Neuron (in vitro differentiated cells): ENCODE results near the gene MYL10.

Source experiments
- H2AFZ ChIP-seq: one replicate; pipeline ENCODE4 v1.6.1; 2013; ENCODE audit warnings: low read depth, mild to moderate bottlenecking, inconsistent platforms, low read length, moderate library complexity
- H3K27me3 ChIP-seq: one replicate; pipeline ENCODE4 v1.6.1; 2013; ENCODE audit warnings: low read length; ENCODE audit not compliant: insufficient read depth
- H3K36me3 ChIP-seq: one replicate; pipeline ENCODE4 v1.6.1; 2013; ENCODE audit warnings: low read length; ENCODE audit not compliant: insufficient read depth
- H3K4me1 ChIP-seq: one replicate; pipeline ENCODE4 v1.6.1; 2013; ENCODE audit warnings: low read length; ENCODE audit not compliant: insufficient read depth
- H3K4me3 ChIP-seq: 2 replicates; pipeline ENCODE4 v1.5.1; 2013; ENCODE audit warnings: mild to moderate bottlenecking, low read length, moderate library complexity
- H3K9me3 ChIP-seq: one replicate; pipeline ENCODE4 v1.6.1; 2013; ENCODE audit warnings: low read length

The MYL10 gene

GRCh38 chr7:101624246-101625001 lies 4.7 kb downstream of the MYL10 start:
- Histone ChIP-seq H3K9me3 (no peaks in the 10 kb centered on the region), H3K4me3 (no peak overlapping the region), H2AFZ (no peak overlapping the region), H3K36me3 (no peaks in the 10 kb centered on the region), H3K4me1 (peaks cover 6% of the 10 kb centered on the region), H3K27me3 (peaks cover 9% of the 10 kb centered on the region)

GRCh38 chr7:101622609-101623173 lies 6.4 kb downstream of the MYL10 start:
- Histone ChIP-seq H3K4me3 (no peak overlapping the region), H3K27me3 (peaks cover 9% of the 10 kb centered on the region)

GRCh38 chr7:101620991-101621390 lies 8.1 kb downstream of the MYL10 start:
- H3K4me3 ChIP-seq: no peak overlapping the region

More at GRCh38 chr7:101622609-101623173, 6.4 kb downstream of the MYL10 start:
- no peaks in the 10 kb centered on the region for H3K9me3 ChIP-seq
- no peaks in the 10 kb centered on the region for H3K36me3 ChIP-seq
- no peak overlapping the region for H2AFZ ChIP-seq
- H3K4me1 ChIP-seq: peaks cover 6% of the 10 kb centered on the region

GRCh38 chr7:101620395-101620794 lies 8.7 kb downstream of the MYL10 start:
- Histone ChIP-seq H3K9me3 (no peaks in the 10 kb centered on the region), H3K36me3 (no peaks in the 10 kb centered on the region), H3K4me1 (peaks cover 2% of the 10 kb centered on the region), H3K27me3 (peaks cover 13% of the 10 kb centered on the region), H3K4me3 (no peak overlapping the region), H2AFZ (no peak overlapping the region)

More at GRCh38 chr7:101620991-101621390, 8.1 kb downstream of the MYL10 start:
- Histone ChIP-seq H3K4me1 (peaks cover 5% of the 10 kb centered on the region), H3K9me3 (no peaks in the 10 kb centered on the region), H3K27me3 (peaks cover 10% of the 10 kb centered on the region), H3K36me3 (no peaks in the 10 kb centered on the region), H2AFZ (no peak overlapping the region)

GRCh38 chr7:101618916-101619315 lies 10.2 kb downstream of the MYL10 start:
- no peak overlapping the region for H3K4me3 ChIP-seq
- no peaks in the 10 kb centered on the region for H3K36me3 ChIP-seq
- no peak overlapping the region for H2AFZ ChIP-seq
- H3K9me3 ChIP-seq: no peaks in the 10 kb centered on the region
- peaks cover 7% of the 10 kb centered on the region for H3K27me3 ChIP-seq
- no peaks in the 10 kb centered on the region for H3K4me1 ChIP-seq

- Histone ChIP-seq H3K4me3 (no peak overlapping the region), H3K9me3 (no peaks in the 10 kb centered on the region), H3K4me1 (no peaks in the 10 kb centered on the region), H3K36me3 (no peaks in the 10 kb centered on the region), H3K27me3 (peaks cover 13% of the 10 kb centered on the region), H2AFZ (no peak overlapping the region)
These were observed 10.8 kb downstream of the MYL10 start for GRCh38 chr7:101618207-101618839.

GRCh38 chr7:101617451-101618206 lies 11.5 kb downstream of the MYL10 start:
- H3K9me3 ChIP-seq: no peaks in the 10 kb centered on the region
- no peak overlapping the region for H2AFZ ChIP-seq
- H3K36me3 ChIP-seq: no peaks in the 10 kb centered on the region
- peaks cover 18% of the 10 kb centered on the region for H3K27me3 ChIP-seq
- no peaks in the 10 kb centered on the region for H3K4me1 ChIP-seq
- H3K4me3 ChIP-seq: no peak overlapping the region

GRCh38 chr7:101615446-101615845 lies 13.7 kb downstream of the MYL10 start:
- Histone ChIP-seq H3K9me3 (no peaks in the 10 kb centered on the region), H3K36me3 (no peaks in the 10 kb centered on the region), H3K4me3 (no peak overlapping the region), H3K4me1 (no peaks in the 10 kb centered on the region), H2AFZ (no peak overlapping the region), H3K27me3 (peaks cover 19% of the 10 kb centered on the region)

- Histone ChIP-seq H3K27me3 (peaks cover 19% of the 10 kb centered on the region), H3K4me3 (no peak overlapping the region), H2AFZ (no peak overlapping the region), H3K9me3 (no peaks in the 10 kb centered on the region), H3K36me3 (no peaks in the 10 kb centered on the region), H3K4me1 (no peaks in the 10 kb centered on the region)
These were observed 14.2 kb downstream of the MYL10 start for GRCh38 chr7:101614939-101615302.

- Histone ChIP-seq H3K27me3 (peaks cover 19% of the 10 kb centered on the region), H3K4me1 (no peaks in the 10 kb centered on the region), H2AFZ (no peak overlapping the region), H3K4me3 (no peak overlapping the region), H3K9me3 (no peaks in the 10 kb centered on the region), H3K36me3 (no peaks in the 10 kb centered on the region)
These were observed 14.8 kb downstream of the MYL10 start for GRCh38 chr7:101614098-101614938.

GRCh38 chr7:101612885-101613515 lies 16.1 kb downstream of the MYL10 start:
- no peaks in the 10 kb centered on the region for H3K36me3 ChIP-seq
- H3K9me3 ChIP-seq: no peaks in the 10 kb centered on the region
- H2AFZ ChIP-seq: no peak overlapping the region
- H3K4me3 ChIP-seq: no peak overlapping the region
- peaks cover 19% of the 10 kb centered on the region for H3K27me3 ChIP-seq
- no peaks in the 10 kb centered on the region for H3K4me1 ChIP-seq
